H9 (cell line): ENCODE measurements around the gene ARSG. TPM values are rescaled to one million over a fixed set of nuclear protein-coding genes. Genes with fewer than 3 reads are reported as not detected.
A peak's percentile ranks its signal among the peaks of the same experiment; 100 is the strongest.

Experiments
- DNase-seq: peaks from one replicate; pipeline ENCODE4 v3.0.0-alpha.2; 2017
- H2AFZ ChIP-seq: one replicate; pipeline ENCODE4 v1.6.1; 2013; ENCODE audit warnings: mild to moderate bottlenecking, low read length, control low read depth, moderate library complexity
- H2AK5ac ChIP-seq: 2 replicates; pipeline ENCODE4 v1.6.1; 2013; ENCODE audit warnings: low read length, control low read depth, mixed read lengths; ENCODE audit not compliant: insufficient read length
- H2BK120ac ChIP-seq: one replicate; pipeline ENCODE4 v1.6.1; 2013; ENCODE audit warnings: low read depth, mild to moderate bottlenecking, low read length, control low read depth, inconsistent platforms; ENCODE audit not compliant: poor library complexity, severe bottlenecking
- H2BK12ac ChIP-seq: 2 replicates; pipeline ENCODE4 v1.6.1; 2013; ENCODE audit warnings: low read length, control low read depth, mixed read lengths, low read depth; ENCODE audit not compliant: insufficient read length
- H2BK15ac ChIP-seq: 2 replicates; pipeline ENCODE4 v1.6.1; 2013; ENCODE audit warnings: low read depth, low read length, control low read depth
- H2BK20ac ChIP-seq: one replicate; pipeline ENCODE4 v1.6.1; 2013; ENCODE audit warnings: low read depth, mild to moderate bottlenecking, low read length, control low read depth, inconsistent platforms; ENCODE audit not compliant: poor library complexity, severe bottlenecking
- H2BK5ac ChIP-seq: 2 replicates; pipeline ENCODE4 v1.6.1; 2013; ENCODE audit warnings: low read length, control low read depth, mixed read lengths; ENCODE audit not compliant: insufficient read length
- H3K14ac ChIP-seq: 2 replicates; pipeline ENCODE4 v1.6.1; 2013; ENCODE audit warnings: low read length, control low read depth; ENCODE audit not compliant: insufficient read depth
- H3K18ac ChIP-seq: 2 replicates; pipeline ENCODE4 v1.6.1; 2013; ENCODE audit warnings: low read depth, mild to moderate bottlenecking, mixed read lengths, low read length, control low read depth; ENCODE audit not compliant: insufficient read length
- H3K23ac ChIP-seq: 2 replicates; pipeline ENCODE4 v1.6.1; 2013; ENCODE audit warnings: low read length, control low read depth, mixed read lengths, low read depth; ENCODE audit not compliant: insufficient read length
- H3K23me2 ChIP-seq: 2 replicates; pipeline ENCODE4 v1.6.1; 2013; ENCODE audit warnings: low read depth, mild to moderate bottlenecking, mixed read lengths, low read length, control low read depth; ENCODE audit not compliant: insufficient read length, poor library complexity, severe bottlenecking
- H3K27ac ChIP-seq: 2 replicates; pipeline ENCODE4 v1.5.1; 2013; ENCODE audit warnings: low read length, control low read depth, mixed read lengths, low read depth; ENCODE audit not compliant: insufficient read length
- H3K27me3 ChIP-seq: 2 replicates; pipeline ENCODE4 v1.6.1; 2013; ENCODE audit warnings: low read length, control low read depth, inconsistent platforms; ENCODE audit not compliant: insufficient read depth
- H3K4ac ChIP-seq: 2 replicates; pipeline ENCODE4 v1.6.1; 2013; ENCODE audit warnings: low read depth, mild to moderate bottlenecking, control low read depth, inconsistent platforms, low read length, moderate library complexity
- H3K4me1 ChIP-seq: 2 replicates; pipeline ENCODE4 v1.6.1; 2013; ENCODE audit warnings: low read length, control low read depth, inconsistent platforms; ENCODE audit not compliant: insufficient read depth
- H3K4me2 ChIP-seq: 2 replicates; pipeline ENCODE4 v1.6.1; 2013; ENCODE audit warnings: low read length, control low read depth, mixed read lengths; ENCODE audit not compliant: insufficient read length, insufficient read depth
- H3K56ac ChIP-seq: 2 replicates; pipeline ENCODE4 v1.6.1; 2013; ENCODE audit warnings: low read depth, mild to moderate bottlenecking, mixed read lengths, low read length, control low read depth; ENCODE audit not compliant: insufficient read length
- H3K79me1 ChIP-seq: 2 replicates; pipeline ENCODE4 v1.6.1; 2013; ENCODE audit warnings: low read depth, mild to moderate bottlenecking, moderate library complexity, low read length, control low read depth, inconsistent platforms; ENCODE audit not compliant: insufficient read depth, poor library complexity, severe bottlenecking
- H3K79me2 ChIP-seq: 2 replicates; pipeline ENCODE4 v1.6.1; 2013; ENCODE audit warnings: low read length, control low read depth, inconsistent platforms; ENCODE audit not compliant: insufficient read depth
- H3K9ac ChIP-seq: 2 replicates; pipeline ENCODE4 v1.6.1; 2013; ENCODE audit warnings: low read length, control low read depth, mixed read lengths; ENCODE audit not compliant: insufficient read length; ENCODE audit errors: extremely low read depth
- H3K9me3 ChIP-seq: one replicate; pipeline ENCODE4 v1.6.1; 2013; ENCODE audit warnings: low read depth, low read length, inconsistent platforms; ENCODE audit not compliant: control insufficient read depth
- H3T11ph ChIP-seq: one replicate; pipeline ENCODE4 v1.6.1; 2013; ENCODE audit warnings: mild to moderate bottlenecking, low read length, control low read depth, inconsistent platforms
- H4K20me1 ChIP-seq: one replicate; pipeline ENCODE4 v1.6.1; 2013; ENCODE audit not compliant: control insufficient read depth, insufficient read length, insufficient read depth
- H4K5ac ChIP-seq: 2 replicates; pipeline ENCODE4 v1.6.1; 2013; ENCODE audit warnings: low read depth, mild to moderate bottlenecking, mixed read lengths, low read length, control low read depth; ENCODE audit not compliant: insufficient read length
- H4K8ac ChIP-seq: replicated peaks from 2 replicates; pipeline ENCODE4 v1.6.1; 2013; ENCODE audit warnings: low read length, control low read depth, mixed read lengths, low read depth; ENCODE audit not compliant: insufficient read length
- H4K91ac ChIP-seq: 2 replicates; pipeline ENCODE4 v1.6.1; 2013; ENCODE audit warnings: low read depth, mild to moderate bottlenecking, moderate library complexity, mixed read lengths, low read length, control low read depth; ENCODE audit not compliant: insufficient read length
- H3K27ac Mint-ChIP-seq, 3 experiments: 2 replicates in 2 of 3; 3 replicates in 1 of 3; pipeline ENCODE4 v1.8.0; 2020 to 2021; ENCODE audit warnings: mixed read lengths in 3 of 3, mild to moderate bottlenecking in 1 of 3, moderate library complexity in 1 of 3
- H3K27me3 Mint-ChIP-seq: 2 replicates; pipeline ENCODE4 v1.8.0; 2021; ENCODE audit warnings: low read depth, mild to moderate bottlenecking, moderate library complexity, mixed read lengths
- H3K36me3 Mint-ChIP-seq, 3 experiments: 2 replicates in 2 of 3; 3 replicates in 1 of 3; pipeline ENCODE4 v1.8.0; 2020 to 2021; ENCODE audit warnings: low read depth in 3 of 3, mixed read lengths in 3 of 3; ENCODE audit not compliant: insufficient read depth in 1 of 3
- H3K4me1 Mint-ChIP-seq, 2 experiments: 2 replicates each; pipeline ENCODE4 v1.8.0; 2020; ENCODE audit warnings: mixed read lengths in 2 of 2
- H3K4me3 Mint-ChIP-seq, 2 experiments: 2 replicates in 1 of 2; 3 replicates in 1 of 2; pipeline ENCODE4 v1.8.0; 2020 to 2021; ENCODE audit warnings: mild to moderate bottlenecking in 2 of 2, mixed read lengths in 2 of 2, moderate library complexity in 1 of 2
- H3K9me3 Mint-ChIP-seq, 2 experiments: 2 replicates in 1 of 2; 3 replicates in 1 of 2; pipeline ENCODE4 v1.8.0; 2020; ENCODE audit warnings: mild to moderate bottlenecking in 2 of 2, mixed read lengths in 2 of 2, moderate library complexity in 1 of 2
- WGBS: extraction: QIAGEN DNeasy Blood & Tissue Kit; methylation state at CpG from one replicate; pipeline ENCODE4 v1.1.7; 2013; ENCODE audit warnings: missing lambda C conversion rate, low lambda C conversion rate, mixed read lengths; ENCODE audit not compliant: insufficient read length; ENCODE audit errors: extremely low coverage; 5-methylcytosine and 5-hydroxymethylcytosine counted together
- total RNA-seq: library from RNA; stranded (reverse); gene quantifications from 2 replicates; pipeline ENCODE4 v1.2.1, GENCODE V29; 2021
- TF ChIP-seq, protein P1 (sequence below): fragments of 200-600 bp; sonication (generic); conservative IDR thresholded peaks from 3 replicates; pipeline ENCODE4 v1.8.0; 2021; ENCODE audit warnings: antibody characterized with exemption, mild to moderate bottlenecking

The ARSG gene
- total RNA-seq, 1 experiment from 2014 or later = 3.6 TPM

DNA sequence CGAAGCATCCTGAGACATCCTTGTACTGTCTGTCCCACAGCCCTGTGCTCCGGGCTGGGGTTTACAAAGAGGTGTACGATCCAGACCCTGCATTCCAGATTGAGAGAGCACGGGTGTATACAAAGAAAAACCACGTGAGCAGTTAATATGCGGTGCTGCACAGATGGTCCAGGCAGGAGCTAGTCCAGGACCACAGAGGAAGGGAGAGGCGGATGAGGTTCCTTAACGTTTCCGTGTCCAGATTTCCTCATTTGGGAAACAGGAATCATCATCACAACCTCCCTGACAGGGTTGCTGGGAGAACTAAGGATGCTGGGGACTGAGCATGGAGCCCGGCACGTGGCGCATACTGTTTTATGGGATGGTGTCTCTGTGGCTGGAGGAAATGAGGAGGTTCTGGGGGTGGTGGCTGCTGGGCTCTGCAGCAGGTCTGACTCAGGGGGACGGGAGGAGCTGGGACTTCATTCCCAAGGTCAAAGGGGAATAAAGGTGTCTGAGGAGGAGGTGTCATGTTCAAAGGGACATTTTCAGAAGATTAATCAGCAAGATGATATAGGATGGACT, 139.8 kb downstream of the ARSG start:
- H4K5ac ChIP-seq = no peak overlapping the region
- H4K20me1 ChIP-seq = no peaks in the 10 kb centered on the region
- H3K18ac ChIP-seq = no peak overlapping the region
- DNase-seq = no peak
- WGBS = no CpG with 5 or more reads among the region's 13 CpGs
- H2AFZ ChIP-seq = no peak overlapping the region
- Mint-ChIP-seq H3K4me1 (peaks cover 3 to 4% of the 10 kb centered on the region in 2 experiments), H3K27ac (peak overlapping the region in 2 of 3 experiments; percentile 33 to 54; a peak in 1 of 7 replicates), H3K4me3 (no peak overlapping the region), H3K27me3 (no peaks in the 10 kb centered on the region), H3K9me3 (no peaks in the 10 kb centered on the region), H3K36me3 (peaks cover 13 to 45% (median 31%) of the 10 kb centered on the region in 3 experiments; a peak in 6 of 7 replicates)
- no peak overlapping the region for H2BK15ac ChIP-seq
- H3K14ac ChIP-seq = no peak overlapping the region
- TF ChIP-seq, protein P1, sequence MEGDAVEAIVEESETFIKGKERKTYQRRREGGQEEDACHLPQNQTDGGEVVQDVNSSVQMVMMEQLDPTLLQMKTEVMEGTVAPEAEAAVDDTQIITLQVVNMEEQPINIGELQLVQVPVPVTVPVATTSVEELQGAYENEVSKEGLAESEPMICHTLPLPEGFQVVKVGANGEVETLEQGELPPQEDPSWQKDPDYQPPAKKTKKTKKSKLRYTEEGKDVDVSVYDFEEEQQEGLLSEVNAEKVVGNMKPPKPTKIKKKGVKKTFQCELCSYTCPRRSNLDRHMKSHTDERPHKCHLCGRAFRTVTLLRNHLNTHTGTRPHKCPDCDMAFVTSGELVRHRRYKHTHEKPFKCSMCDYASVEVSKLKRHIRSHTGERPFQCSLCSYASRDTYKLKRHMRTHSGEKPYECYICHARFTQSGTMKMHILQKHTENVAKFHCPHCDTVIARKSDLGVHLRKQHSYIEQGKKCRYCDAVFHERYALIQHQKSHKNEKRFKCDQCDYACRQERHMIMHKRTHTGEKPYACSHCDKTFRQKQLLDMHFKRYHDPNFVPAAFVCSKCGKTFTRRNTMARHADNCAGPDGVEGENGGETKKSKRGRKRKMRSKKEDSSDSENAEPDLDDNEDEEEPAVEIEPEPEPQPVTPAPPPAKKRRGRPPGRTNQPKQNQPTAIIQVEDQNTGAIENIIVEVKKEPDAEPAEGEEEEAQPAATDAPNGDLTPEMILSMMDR = no peak
- H3K9me3 ChIP-seq = no peaks in the 10 kb centered on the region
- H3K27ac ChIP-seq = no peak overlapping the region
- no peak overlapping the region for H3K56ac ChIP-seq
- no peak overlapping the region for H2BK5ac ChIP-seq
- H2BK12ac ChIP-seq = no peak overlapping the region
- no peak overlapping the region for H2BK20ac ChIP-seq
- no peak overlapping the region for H3K9ac ChIP-seq
- no peak overlapping the region for H2AK5ac ChIP-seq
- no peaks in the 10 kb centered on the region for H3K23me2 ChIP-seq
- no peak overlapping the region for H3K4ac ChIP-seq
- H4K8ac ChIP-seq = no peak overlapping the region
- H3K4me1 ChIP-seq = no peaks in the 10 kb centered on the region
- H3K4me2 ChIP-seq = no peak overlapping the region
- no peaks in the 10 kb centered on the region for H3K27me3 ChIP-seq
- no peaks in the 10 kb centered on the region for H3K79me1 ChIP-seq
- H4K91ac ChIP-seq = no peak overlapping the region
- no peaks in the 10 kb centered on the region for H3K79me2 ChIP-seq
- no peak overlapping the region for H2BK120ac ChIP-seq
- no peak overlapping the region for H3K23ac ChIP-seq
- no peak overlapping the region for H3T11ph ChIP-seq
